K562 (cell line): Measurements from ENCODE around the gene FKBP8. TPM values are rescaled to one million over a fixed set of nuclear protein-coding genes. Genes with fewer than 3 reads are reported as not detected.

Source experiments
- ASH1L ChIP-seq: fragments of 450-650 bp; IDR thresholded peaks from 2 replicates; pipeline ENCODE4 v1.6.1; 2018; ENCODE audit warnings: borderline replicate concordance, mild to moderate bottlenecking, low read depth; ENCODE audit not compliant: partially characterized antibody
- CBFA2T2 ChIP-seq: fragments of 450-650 bp; conservative IDR thresholded peaks from 2 replicates; pipeline ENCODE4 v1.6.1; 2017; ENCODE audit warnings: mild to moderate bottlenecking
- COPS2 ChIP-seq: fragments of 450-650 bp; conservative IDR thresholded peaks from 2 replicates; pipeline ENCODE4 v1.6.1; 2016; ENCODE audit warnings: mild to moderate bottlenecking, moderate library complexity
- ERF ChIP-seq: fragments of 450-650 bp; formaldehyde crosslinking; IDR thresholded peaks from 2 replicates; pipeline ENCODE4 v1.4.0; 2020; ENCODE audit warnings: mild to moderate bottlenecking, mixed read lengths
- FOXJ3 ChIP-seq: sonication (generic); formaldehyde crosslinking; IDR thresholded peaks from 2 replicates; pipeline ENCODE4 v1.4.0; 2020; ENCODE audit warnings: mild to moderate bottlenecking, missing genetic modification reagents
- FOXP4 ChIP-seq: sonication (generic); formaldehyde crosslinking; IDR thresholded peaks from 2 replicates; pipeline ENCODE4 v1.8.0; 2022; ENCODE audit warnings: mild to moderate bottlenecking, missing genetic modification reagents, borderline replicate concordance
- GABPB1 ChIP-seq: sonication (generic); formaldehyde crosslinking; IDR thresholded peaks from 2 replicates; pipeline ENCODE4 v1.8.0; 2022; ENCODE audit warnings: mild to moderate bottlenecking, missing genetic modification reagents
- GATAD2A ChIP-seq: fragments of 450-650 bp; IDR thresholded peaks from 2 replicates; pipeline ENCODE4 v1.6.1; 2017
- HNRNPUL1 ChIP-seq: fragments of 200-400 bp; formaldehyde crosslinking; IDR thresholded peaks from 2 replicates; pipeline ENCODE4 v1.6.1; 2017; ENCODE audit warnings: low read length
- MYBL2 ChIP-seq, 2 experiments: fragments of 450-650 bp in 1 of 2; sonication (generic) in 1 of 2; formaldehyde crosslinking in 1 of 2; IDR thresholded peaks; 2 replicates each; pipeline versions ENCODE4 v1.6.1 to v1.8.1; 2017 to 2022; ENCODE audit warnings: borderline replicate concordance in 1 of 2, inconsistent platforms in 1 of 2, low read depth in 1 of 2, mild to moderate bottlenecking in 1 of 2, missing genetic modification reagents in 1 of 2, moderate library complexity in 1 of 2
- PREB ChIP-seq: sonication (generic); formaldehyde crosslinking; IDR thresholded peaks from 2 replicates; pipeline ENCODE4 v1.8.1; 2023; ENCODE audit warnings: mild to moderate bottlenecking, missing genetic modification reagents
- RBFOX2 ChIP-seq: fragments of 200-400 bp; formaldehyde crosslinking; IDR thresholded peaks from 2 replicates; pipeline ENCODE4 v1.6.1; 2017; ENCODE audit warnings: low read depth, mild to moderate bottlenecking, low read length, moderate library complexity
- RFX1 ChIP-seq: fragments of 450-650 bp; IDR thresholded peaks from 2 replicates; pipeline ENCODE4 v1.6.1; 2016; ENCODE audit warnings: mild to moderate bottlenecking, moderate library complexity
- RFX7 ChIP-seq: fragments of 250-450 bp; sonication (Bioruptor Pico); IDR thresholded peaks from 2 replicates; pipeline ENCODE4 v1.5.1; 2021; ENCODE audit warnings: mild to moderate bottlenecking
- SAP30 ChIP-seq: fragments of 200-600 bp; sonication (generic); IDR thresholded peaks from 2 replicates; pipeline ENCODE4 v1.6.1; 2012; ENCODE audit warnings: borderline replicate concordance, low read depth, mild to moderate bottlenecking, moderate library complexity, low read length, control low read depth, inconsistent platforms; ENCODE audit not compliant: insufficient read depth, poor library complexity, severe bottlenecking
- SMARCA5 ChIP-seq: fragments of 450-650 bp; IDR thresholded peaks from 2 replicates; pipeline ENCODE4 v1.6.1; 2016
- SP1 ChIP-seq: sonication (generic); formaldehyde crosslinking; IDR thresholded peaks from 2 replicates; pipeline ENCODE4 v1.8.1; 2022; ENCODE audit warnings: mild to moderate bottlenecking, missing genetic modification reagents
- SREBF2 ChIP-seq: sonication (generic); formaldehyde crosslinking; IDR thresholded peaks from 2 replicates; pipeline ENCODE4 v1.4.0; 2020; ENCODE audit warnings: mild to moderate bottlenecking, missing genetic modification reagents
- SRF ChIP-seq, 2 experiments: fragments of 250-450, 450-650 bp in 1 of 2; sonication (Bioruptor Pico) in 1 of 2; sonication (generic) in 1 of 2; formaldehyde crosslinking; IDR thresholded peaks; 2 replicates each; pipeline versions ENCODE4 v1.5.0 to v1.5.1; 2020 to 2022; ENCODE audit warnings: mild to moderate bottlenecking in 1 of 2, missing genetic modification reagents in 1 of 2
- ZNF561 ChIP-seq: fragments of 450-650 bp; formaldehyde crosslinking; conservative IDR thresholded peaks from 2 replicates; pipeline ENCODE4 v1.4.0; 2020; ENCODE audit warnings: mild to moderate bottlenecking, moderate library complexity
- polyA plus RNA-seq, 8 experiments: library from polyadenylated mRNA; depleted of rRNA in 4 of 8; stranded (reverse) in 5 of 8; unstranded in 3 of 8; fragments of >200 nt; fragmentation: Nextera tagmentation in 2 of 8; fragmentation: Illumina TruSeq in 1 of 8; extraction: Ambion mirVana in 2 of 8; extraction: Trizol in 1 of 8; gene quantifications; 2 replicates each; pipeline versions ENCODE4 v1.2.1 to v1.2.3, GENCODE V29; 2011 to 2014; ENCODE audit warnings: inconsistent platforms in 1 of 8, missing spikeins in 1 of 8
- total RNA-seq, 7 experiments: library from RNA; depleted of rRNA in 6 of 7; stranded (reverse); fragments of >200 nt in 6 of 7; fragmentation: Illumina TruSeq in 2 of 7; extraction: Trizol in 2 of 7; gene quantifications; 2 replicates each; pipeline versions ENCODE4 v1.2.1 to v1.2.3, GENCODE V29; 2011 to 2021; ENCODE audit warnings: low replicate concordance in 1 of 7
- TF ChIP-seq, protein P1 (sequence below): fragments of 450-650 bp; formaldehyde crosslinking; IDR thresholded peaks from 2 replicates; pipeline ENCODE4 v1.4.0; 2020; ENCODE audit warnings: mild to moderate bottlenecking, moderate library complexity
- TF ChIP-seq, protein P2 (sequence below): fragments of 250-450 bp; sonication (Bioruptor Pico); IDR thresholded peaks from 2 replicates; pipeline ENCODE4 v1.8.0; 2022; ENCODE audit warnings: moderate library complexity, mild to moderate bottlenecking, inconsistent platforms

FKBP8 gene
- total and polyA plus RNA-seq, 9 of the 15 experiments (the other 6 are each of a cell fraction or from before 2014, with no cell fraction given) = 0.46 to 236 (median 104) TPM

DNA sequence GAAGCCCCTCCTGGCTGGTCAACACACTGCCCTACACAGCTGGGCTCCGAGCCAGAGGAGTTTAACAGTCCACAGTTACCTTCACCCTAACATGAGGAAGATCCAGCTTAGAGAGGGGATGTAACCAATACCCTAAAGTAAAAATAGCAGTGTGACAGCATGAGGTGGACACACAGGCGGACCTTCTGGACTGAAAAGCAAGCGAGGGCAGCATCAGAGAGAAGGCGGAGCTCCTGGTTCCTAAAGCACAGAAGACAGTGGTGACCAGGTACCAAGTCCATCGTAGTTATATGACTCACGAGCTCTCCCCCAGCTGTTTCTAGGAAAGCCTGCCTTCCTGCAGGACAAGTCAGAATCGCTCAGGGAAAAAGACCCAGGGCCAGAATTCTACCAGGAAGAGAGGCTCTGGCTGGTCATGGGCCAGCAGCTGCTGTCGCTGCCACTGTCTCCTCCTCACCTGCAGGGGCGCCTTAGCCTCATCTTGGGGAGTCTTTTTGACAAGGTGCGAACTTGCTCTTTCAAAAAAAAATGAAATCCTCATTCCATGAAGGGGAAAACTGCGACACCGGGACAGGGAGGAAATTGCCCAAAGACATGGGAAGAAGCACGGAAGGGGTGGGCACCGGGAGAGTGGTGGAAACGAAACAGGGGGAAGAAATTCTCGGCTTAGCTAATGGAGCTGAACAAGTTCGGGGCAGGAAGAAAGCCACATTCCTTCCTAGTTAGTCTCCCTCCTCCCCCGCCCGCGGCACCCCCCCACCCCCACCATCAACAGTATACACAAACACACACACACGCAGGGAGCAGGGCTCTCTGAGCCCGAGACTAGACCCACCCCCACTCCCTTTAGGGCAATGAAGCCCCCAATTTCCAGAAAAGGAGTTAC lies 23.2 kb downstream of the FKBP8 start (continued):
- TF ChIP-seq SMARCA5 (no peak), SP1 (CRISPR knock-in tag) (no peak), COPS2 (no peak), FOXP4 (CRISPR knock-in tag) (no peak), SREBF2 (no peak), GABPB1 (no peak; the same call in 1 of the 2 replicates), PREB (CRISPR knock-in tag) (no peak), ASH1L (no peak), RFX7 (CRISPR knock-in tag) (no peak), ZNF561 (CRISPR knock-in tag) (no peak), GATAD2A (no peak), RBFOX2 (no peak), RFX1 (no peak), ERF (CRISPR knock-in tag) (no peak), HNRNPUL1 (no peak), FOXJ3 (CRISPR knock-in tag) (no peak), SAP30 (no peak), SRF (CRISPR knock-in tag; IDR thresholded peaks at IDR 0.05) (no peak), MYBL2 (IDR thresholded peaks at IDR 0.05; ENCODE audit: low read depth) (no peak), MYBL2 (CRISPR knock-in tag; IDR thresholded peaks at IDR 0.05; ENCODE audit: borderline replicate concordance) (no peak), CBFA2T2 (no peak)
- TF ChIP-seq, protein P1, sequence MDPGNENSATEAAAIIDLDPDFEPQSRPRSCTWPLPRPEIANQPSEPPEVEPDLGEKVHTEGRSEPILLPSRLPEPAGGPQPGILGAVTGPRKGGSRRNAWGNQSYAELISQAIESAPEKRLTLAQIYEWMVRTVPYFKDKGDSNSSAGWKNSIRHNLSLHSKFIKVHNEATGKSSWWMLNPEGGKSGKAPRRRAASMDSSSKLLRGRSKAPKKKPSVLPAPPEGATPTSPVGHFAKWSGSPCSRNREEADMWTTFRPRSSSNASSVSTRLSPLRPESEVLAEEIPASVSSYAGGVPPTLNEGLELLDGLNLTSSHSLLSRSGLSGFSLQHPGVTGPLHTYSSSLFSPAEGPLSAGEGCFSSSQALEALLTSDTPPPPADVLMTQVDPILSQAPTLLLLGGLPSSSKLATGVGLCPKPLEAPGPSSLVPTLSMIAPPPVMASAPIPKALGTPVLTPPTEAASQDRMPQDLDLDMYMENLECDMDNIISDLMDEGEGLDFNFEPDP (CRISPR knock-in tag) = no peak
- TF ChIP-seq, protein P2, sequence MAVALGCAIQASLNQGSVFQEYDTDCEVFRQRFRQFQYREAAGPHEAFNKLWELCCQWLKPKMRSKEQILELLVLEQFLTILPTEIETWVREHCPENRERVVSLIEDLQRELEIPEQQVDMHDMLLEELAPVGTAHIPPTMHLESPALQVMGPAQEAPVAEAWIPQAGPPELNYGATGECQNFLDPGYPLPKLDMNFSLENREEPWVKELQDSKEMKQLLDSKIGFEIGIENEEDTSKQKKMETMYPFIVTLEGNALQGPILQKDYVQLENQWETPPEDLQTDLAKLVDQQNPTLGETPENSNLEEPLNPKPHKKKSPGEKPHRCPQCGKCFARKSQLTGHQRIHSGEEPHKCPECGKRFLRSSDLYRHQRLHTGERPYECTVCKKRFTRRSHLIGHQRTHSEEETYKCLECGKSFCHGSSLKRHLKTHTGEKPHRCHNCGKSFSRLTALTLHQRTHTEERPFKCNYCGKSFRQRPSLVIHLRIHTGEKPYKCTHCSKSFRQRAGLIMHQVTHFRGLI (CRISPR knock-in tag) = no peak
